Upper lobe of right lung (tissue), 1 donor: ENCODE measurements around the gene TBC1D19. TPM values are rescaled to one million over a fixed set of nuclear protein-coding genes. Genes with fewer than 3 reads are reported as not detected.

Experiments used
- ATAC-seq: fragments of 200-7000 bp; cut with Tn5 transposase; one replicate; pipeline ENCODE4 v1.9.1; 2020; ENCODE audit warnings: mild to moderate bottlenecking, moderate library complexity
- DNase-seq: peaks from one replicate; pipeline ENCODE4 v3.0.0-alpha.2; 2020
- H3K27ac ChIP-seq: fragments of 200-600 bp; one replicate; pipeline ENCODE4 v1.8.0; 2022
- H3K27me3 ChIP-seq: fragments of 200-600 bp; one replicate; pipeline ENCODE4 v1.8.0; 2022; ENCODE audit warnings: mild to moderate bottlenecking
- H3K36me3 ChIP-seq: fragments of 200-600 bp; one replicate; pipeline ENCODE4 v1.8.0; 2022
- H3K4me1 ChIP-seq: fragments of 200-600 bp; one replicate; pipeline ENCODE4 v1.8.0; 2022
- H3K4me3 ChIP-seq: fragments of 200-600 bp; one replicate; pipeline ENCODE4 v1.8.0; 2022; ENCODE audit warnings: mild to moderate bottlenecking
- H3K9me3 ChIP-seq: fragments of 200-600 bp; one replicate; pipeline ENCODE4 v1.8.0; 2022
- CTCF ChIP-seq: fragments of 200-600 bp; IDR thresholded peaks from one replicate; pipeline ENCODE4 v1.8.0; 2022; ENCODE audit warnings: antibody characterized with exemption
- intact Hi-C: fragments of 100-400 bp; cut with DNase I; formaldehyde crosslinking; loops from one replicate; pipeline ENCODE4 v1.11.0; 2022
- total RNA-seq: library from RNA; stranded (reverse); fragmentation: NEBNext Ultra II Directional; extraction: Animal tissue kit (Norgen Biotek cat#: 25700); gene quantifications from one replicate; pipeline ENCODE4 v1.2.1, GENCODE V29; 2021
- donor health status: DM: no; HTN: yes; CAD: no; lungs with severe emphysema.

Gene TBC1D19
- total RNA-seq, 1 donor from 2014 or later: 10.0 TPM

DNA sequence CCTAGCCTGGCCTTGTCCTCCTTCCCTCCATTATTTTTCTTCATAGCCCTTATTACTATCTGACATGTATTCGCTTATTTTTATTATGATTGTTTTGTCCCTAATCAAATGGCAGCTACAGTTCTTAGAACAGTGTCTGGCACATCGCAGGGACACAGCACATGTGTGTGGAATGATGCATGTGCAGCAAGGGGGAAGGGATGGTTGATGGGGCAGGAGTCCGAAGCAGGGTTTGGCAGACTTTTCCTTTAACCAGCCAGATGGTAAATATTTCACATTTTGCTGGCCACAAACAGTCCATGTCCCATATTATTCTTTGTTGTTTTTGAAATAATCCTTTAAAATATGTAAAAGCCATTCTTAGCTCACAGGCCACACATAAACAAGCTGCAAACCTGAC, 148.5 kb downstream of the TBC1D19 start:
- H3K27ac ChIP-seq: no peak overlapping the region
- no peak for TF ChIP-seq CTCF
- no peaks in the 10 kb centered on the region for H3K9me3 ChIP-seq
- no peaks in the 10 kb centered on the region for H3K27me3 ChIP-seq
- ATAC-seq (no peak), DNase-seq (no peak)
- no peaks in the 10 kb centered on the region for H3K4me1 ChIP-seq
- intact Hi-C loops: no loop called here
- H3K4me3 ChIP-seq: no peak overlapping the region
- no peaks in the 10 kb centered on the region for H3K36me3 ChIP-seq

DNA sequence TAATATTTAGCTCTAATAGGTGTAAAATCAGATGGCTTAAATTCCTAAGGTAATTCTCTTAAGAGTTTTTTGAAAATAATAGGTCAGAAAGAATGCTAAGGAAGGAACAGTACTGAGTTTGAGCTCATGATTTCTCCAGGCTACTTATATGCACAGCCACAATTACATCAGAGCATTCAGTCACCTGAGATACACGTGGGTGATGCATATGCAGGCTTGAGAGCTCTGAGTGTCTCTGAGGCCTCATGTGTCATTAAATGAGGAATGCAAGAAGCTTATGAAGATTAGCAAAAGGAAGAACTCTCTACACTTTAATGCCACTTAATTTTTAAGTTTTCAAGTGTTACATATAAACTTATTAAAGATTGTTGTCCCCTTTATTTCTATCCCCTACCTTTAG, 152.7 kb downstream of the TBC1D19 start:
- Histone ChIP-seq H3K27ac (no peak overlapping the region), H3K4me3 (no peak overlapping the region), H3K4me1 (no peaks in the 10 kb centered on the region), H3K36me3 (no peaks in the 10 kb centered on the region), H3K9me3 (no peaks in the 10 kb centered on the region), H3K27me3 (no peaks in the 10 kb centered on the region)
- no peak for TF ChIP-seq CTCF
- intact Hi-C loops: no loop called here
- DNase-seq (no peak), ATAC-seq (no peak)

DNA sequence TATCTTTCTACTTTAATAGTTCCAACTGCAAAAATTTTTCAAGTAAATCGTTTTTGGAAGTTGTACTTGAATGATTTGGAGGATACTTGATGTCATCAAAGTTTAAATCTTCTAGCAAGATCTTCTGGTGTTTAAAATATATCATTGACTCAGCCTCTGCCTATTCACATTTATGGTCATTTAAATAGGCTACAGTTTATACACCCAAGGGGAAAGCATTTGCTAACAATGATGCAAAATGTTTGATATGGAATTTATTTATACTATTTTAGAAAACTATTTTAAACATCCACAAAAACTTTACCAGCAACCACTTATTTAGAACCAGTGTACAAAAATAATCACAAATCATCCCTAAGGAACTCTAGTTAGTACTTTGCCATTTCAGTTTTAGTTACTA, 153.5 kb downstream of the TBC1D19 start:
- TF ChIP-seq CTCF: no peak
- intact Hi-C loops: no loop called here
- no peak overlapping the region for H3K27ac ChIP-seq
- DNase-seq (no peak), ATAC-seq (no peak)
- no peaks in the 10 kb centered on the region for H3K9me3 ChIP-seq
- no peaks in the 10 kb centered on the region for H3K4me1 ChIP-seq
- H3K4me3 ChIP-seq: no peak overlapping the region
- H3K36me3 ChIP-seq: no peaks in the 10 kb centered on the region
- no peaks in the 10 kb centered on the region for H3K27me3 ChIP-seq

DNA sequence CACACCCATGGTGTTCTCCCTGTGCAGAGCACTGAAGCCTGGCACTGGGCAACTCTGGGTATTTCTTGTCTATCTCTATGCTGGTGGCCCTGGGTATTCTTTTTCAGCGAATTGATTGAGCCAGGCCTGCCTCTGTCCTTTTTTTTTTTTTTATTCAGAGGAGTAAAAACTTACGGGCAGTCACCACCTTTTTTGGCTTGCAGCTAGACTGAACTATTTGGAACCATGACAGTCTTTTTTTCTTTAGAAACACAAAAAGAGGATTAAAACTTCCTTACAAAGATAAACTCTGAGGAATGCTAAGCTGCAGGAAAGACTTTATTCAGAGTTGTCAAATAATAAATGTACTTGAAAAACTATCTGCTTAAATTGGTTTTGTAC, 157.6 kb downstream of the TBC1D19 start:
- no peak for DNase-seq
- Histone ChIP-seq H3K36me3 (no peaks in the 10 kb centered on the region), H3K4me3 (no peak overlapping the region), H3K27ac (no peak overlapping the region), H3K4me1 (no peaks in the 10 kb centered on the region), H3K27me3 (no peaks in the 10 kb centered on the region), H3K9me3 (peaks cover 8% of the 10 kb centered on the region)
- ATAC-seq: no peak
- no peak for TF ChIP-seq CTCF
- intact Hi-C loops: no loop called here

GRCh38 chr4:26746802-26747213, 162.9 kb downstream of the TBC1D19 start:
- no peaks in the 10 kb centered on the region for H3K27me3 ChIP-seq
- no peak overlapping the region for H3K27ac ChIP-seq
- no peaks in the 10 kb centered on the region for H3K4me1 ChIP-seq
- no peak for TF ChIP-seq CTCF
- no peak overlapping the region for H3K4me3 ChIP-seq
- intact Hi-C loops: no loop called here
- H3K9me3 ChIP-seq: peaks cover 8% of the 10 kb centered on the region
- no peak for DNase-seq
- no peak for ATAC-seq
- peaks cover 9% of the 10 kb centered on the region for H3K36me3 ChIP-seq

DNA sequence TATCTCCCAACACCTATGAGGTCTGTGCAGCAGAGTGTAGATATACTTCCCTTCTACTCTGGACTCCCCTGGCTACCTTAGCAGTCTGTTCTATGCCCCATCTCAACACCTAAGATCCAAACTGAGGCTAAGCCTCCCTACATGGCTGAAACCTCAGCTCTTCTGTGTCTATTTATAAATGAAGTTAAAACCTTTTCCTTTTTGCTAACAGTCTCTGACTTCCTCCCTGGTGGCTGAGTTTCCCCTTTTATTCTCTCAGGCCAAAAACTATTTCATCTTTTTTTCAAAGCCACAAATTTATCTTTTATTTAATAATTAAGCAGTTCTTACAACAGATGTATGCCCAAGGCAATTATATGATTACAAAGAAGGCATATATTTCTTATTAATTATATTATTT, 164.9 kb downstream of the TBC1D19 start:
- H3K27ac ChIP-seq: no peak overlapping the region
- H3K27me3 ChIP-seq: no peaks in the 10 kb centered on the region
- peaks cover 9% of the 10 kb centered on the region for H3K36me3 ChIP-seq
- no peak overlapping the region for H3K4me3 ChIP-seq
- no peak for TF ChIP-seq CTCF
- H3K4me1 ChIP-seq: no peaks in the 10 kb centered on the region
- intact Hi-C loops: no loop called here
- peaks cover 5% of the 10 kb centered on the region for H3K9me3 ChIP-seq
- DNase-seq (no peak), ATAC-seq (no peak)
